ENCODE data around the gene MGAT5B.

The MGAT5B gene

GRCh38 chr17:76927577-76927976 is 59.4 kb downstream of the MGAT5B start:
- no peak for DNase-seq (ENCODE audit: low read depth in 2 of 2)

DNA sequence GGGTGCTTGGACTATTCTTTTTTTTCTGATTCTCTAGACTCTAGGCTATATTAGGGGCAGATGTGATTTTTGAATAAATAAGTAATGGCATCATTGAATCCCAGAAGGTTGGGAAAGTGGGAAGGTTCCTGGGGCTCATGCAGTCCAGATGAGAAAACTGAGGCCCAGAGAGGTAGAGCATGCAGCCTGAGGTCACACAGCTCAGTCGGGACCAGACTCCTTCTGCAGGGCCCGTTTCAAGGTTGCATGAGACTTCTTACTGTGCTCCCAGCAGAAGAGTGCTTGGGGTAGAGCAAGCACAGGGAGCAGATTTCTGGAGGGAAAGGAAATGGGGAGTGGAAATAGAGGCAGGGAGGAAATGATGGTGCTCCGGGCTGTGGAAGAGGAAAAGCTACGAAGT is 59.8 kb downstream of the MGAT5B start:
- no peak for DNase-seq (ENCODE audit: low read depth in 2 of 2)

DNA sequence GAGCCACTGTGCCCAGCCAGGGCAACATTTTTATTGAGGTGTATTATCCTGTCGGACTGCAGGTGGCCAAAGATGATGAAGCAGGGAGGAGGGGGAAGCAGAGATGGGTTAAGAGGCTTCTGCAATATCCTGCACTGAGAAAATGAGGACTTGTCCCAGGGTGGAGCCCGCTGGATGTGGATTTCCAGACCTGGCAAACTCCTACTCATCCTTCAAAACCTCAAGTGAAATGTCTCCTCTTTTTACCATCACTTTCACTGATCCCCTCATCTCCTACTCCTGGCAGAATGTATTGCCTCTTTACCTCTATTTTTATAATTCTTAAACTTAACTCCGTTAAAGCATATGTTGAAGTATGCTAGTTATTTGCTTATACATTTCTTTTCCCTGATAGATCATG is 60.9 kb downstream of the MGAT5B start:
- no peak for DNase-seq (ENCODE audit: low read depth in 2 of 2)

DNA sequence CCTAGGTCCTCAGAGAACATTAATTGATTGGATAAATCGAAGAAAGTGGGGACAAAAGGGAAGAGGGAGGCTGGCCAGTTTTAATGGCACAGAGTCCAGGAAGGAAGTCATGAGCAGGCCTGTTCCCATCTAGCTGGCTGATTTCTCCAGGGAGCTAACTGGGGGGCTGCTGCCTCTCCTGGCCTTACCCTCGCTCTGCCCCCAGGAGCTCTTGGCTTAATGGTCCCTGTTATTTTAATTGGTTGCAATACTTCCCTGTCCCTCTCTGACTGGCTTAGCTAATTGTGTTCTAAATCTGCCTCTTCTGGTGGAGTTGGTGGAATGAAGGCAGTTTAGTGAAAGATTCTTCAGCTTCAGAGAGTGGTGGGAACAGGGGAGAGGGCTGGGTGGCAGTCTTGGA is 61.4 kb downstream of the MGAT5B start:
- DNase-seq (ENCODE audit: low read depth in 2 of 2): no peak

GRCh38 chr17:76930107-76930506 is 61.9 kb downstream of the MGAT5B start:
- DNase-seq (ENCODE audit: low read depth in 2 of 2): no peak

- DNase-seq (ENCODE audit: low read depth in 2 of 2): no peak
These were observed 64.5 kb downstream of the MGAT5B start for GRCh38 chr17:76932402-76933333.

DNA sequence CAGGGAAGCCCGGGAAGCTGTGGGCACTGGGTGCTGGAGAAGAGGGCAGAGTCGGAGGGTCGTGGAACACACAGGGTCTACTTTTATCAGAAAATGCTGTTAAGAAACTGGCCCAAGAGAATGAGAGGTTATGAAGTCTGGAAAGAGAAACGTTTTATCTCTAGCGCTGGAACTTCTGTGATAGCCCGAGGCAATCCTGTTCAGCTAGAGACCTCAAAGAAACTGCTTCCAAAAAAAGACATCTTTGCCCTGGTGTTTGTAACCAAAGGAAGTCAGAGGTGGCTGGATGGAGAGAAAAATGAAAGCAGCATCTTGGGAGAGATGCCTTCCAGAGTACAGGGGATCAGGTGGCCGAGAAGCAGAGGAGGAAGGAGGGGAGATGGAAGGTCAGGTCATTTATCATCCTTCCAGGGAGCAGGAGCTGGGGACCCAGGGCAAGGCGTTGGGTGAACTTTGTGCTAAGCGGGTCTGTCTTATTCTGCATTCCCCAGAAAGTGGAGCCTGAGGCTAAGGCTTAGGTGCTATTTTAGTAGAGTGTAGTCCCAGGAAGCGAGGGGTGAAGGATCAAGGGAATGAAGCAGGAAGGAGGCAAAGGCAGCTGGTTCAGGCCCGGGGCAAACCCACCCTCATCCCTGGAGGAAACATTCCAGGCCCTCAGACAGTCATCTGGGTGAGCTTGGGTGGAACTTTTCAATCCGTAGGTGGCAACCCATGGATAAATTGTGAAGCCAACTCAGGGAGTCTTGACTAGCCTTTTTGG is 66.5 kb downstream of the MGAT5B start:
- no peak for DNase-seq (ENCODE audit: low read depth in 2 of 2)

DNA sequence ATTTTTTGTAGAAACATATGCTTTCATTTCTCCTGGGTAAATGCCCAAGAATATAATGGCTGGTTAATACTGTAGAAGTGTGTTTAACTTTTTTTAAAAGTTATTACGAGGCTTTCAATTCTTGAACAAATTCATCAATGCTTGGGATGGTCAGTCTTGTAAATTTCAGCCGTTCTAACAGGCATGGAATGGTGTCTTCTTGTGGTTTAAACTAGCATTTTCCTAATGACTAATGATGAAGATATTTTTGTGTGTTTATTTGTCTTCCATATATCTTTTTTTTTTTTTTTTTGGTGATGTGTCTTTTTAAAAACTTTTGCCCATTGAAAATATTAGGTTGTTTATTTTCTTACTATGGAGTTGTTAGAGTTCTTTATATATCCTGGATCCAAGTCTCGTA is 67.1 kb downstream of the MGAT5B start:
- DNase-seq (ENCODE audit: low read depth in 2 of 2): no peak

DNA sequence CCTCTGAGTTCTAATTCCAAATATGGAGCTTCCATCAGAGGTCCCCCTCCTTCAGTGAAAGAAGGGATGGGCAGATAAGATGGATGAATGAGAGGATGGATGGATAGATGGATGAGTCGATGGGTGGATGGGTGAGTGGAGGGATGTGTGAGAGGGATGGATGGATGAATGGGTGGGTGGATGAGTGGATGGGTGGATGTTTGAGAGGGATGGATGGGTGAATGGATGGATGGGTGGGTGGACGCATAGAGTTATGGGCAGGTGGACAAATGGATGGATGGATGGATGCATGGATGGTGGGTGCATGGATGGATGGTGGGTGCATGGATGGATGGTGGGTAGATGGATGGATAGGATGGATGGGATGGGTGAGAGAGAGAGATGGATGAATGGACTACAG is 69.0 kb downstream of the MGAT5B start:
- no peak for DNase-seq (ENCODE audit: low read depth in 2 of 2)

- DNase-seq (ENCODE audit: low read depth in 2 of 2): no peak
These were observed 69.8 kb downstream of the MGAT5B start for GRCh38 chr17:76938009-76938408.

DNA sequence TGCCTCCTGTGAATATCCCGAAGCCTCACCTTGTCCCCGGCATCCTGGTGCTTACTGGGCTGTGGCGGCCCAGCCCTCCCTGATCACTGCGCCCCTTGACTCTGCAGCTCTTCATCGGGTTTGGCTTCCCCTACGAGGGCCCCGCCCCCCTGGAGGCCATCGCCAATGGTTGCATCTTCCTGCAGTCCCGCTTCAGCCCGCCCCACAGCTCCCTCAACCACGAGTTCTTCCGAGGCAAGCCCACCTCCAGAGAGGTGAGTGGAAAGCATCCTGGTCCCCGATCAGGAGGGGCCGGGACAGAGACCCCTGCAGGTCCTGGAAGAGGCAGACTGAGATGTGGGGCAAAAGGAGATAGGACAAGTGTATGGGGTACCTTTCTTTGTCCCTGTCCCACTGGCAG is 72.1 kb downstream of the MGAT5B start:
- DNase-seq (ENCODE audit: low read depth in 2 of 2): no peak

- no peak for DNase-seq (ENCODE audit: low read depth in 2 of 2)
These were observed 72.6 kb downstream of the MGAT5B start for GRCh38 chr17:76940738-76941350.

GRCh38 chr17:76943202-76943601 is 75.0 kb downstream of the MGAT5B start:
- no peak for DNase-seq (ENCODE audit: low read depth in 2 of 2)

- DNase-seq (ENCODE audit: low read depth in 2 of 2): no peak
These were observed 75.6 kb downstream of the MGAT5B start for GRCh38 chr17:76943781-76944213.

- DNase-seq (ENCODE audit: low read depth in 2 of 2): no peak
These were observed 76.3 kb downstream of the MGAT5B start for GRCh38 chr17:76944477-76944876.

GRCh38 chr17:76946111-76946771 is 78.0 kb downstream of the MGAT5B start:
- no peak for DNase-seq (ENCODE audit: low read depth in 2 of 2)

GRCh38 chr17:76946772-76947135 is 78.5 kb downstream of the MGAT5B start:
- DNase-seq (ENCODE audit: low read depth in 2 of 2): no peak

- DNase-seq (ENCODE audit: low read depth in 2 of 2): no peak
These were observed 79.1 kb downstream of the MGAT5B start for GRCh38 chr17:76947309-76947708.

DNA sequence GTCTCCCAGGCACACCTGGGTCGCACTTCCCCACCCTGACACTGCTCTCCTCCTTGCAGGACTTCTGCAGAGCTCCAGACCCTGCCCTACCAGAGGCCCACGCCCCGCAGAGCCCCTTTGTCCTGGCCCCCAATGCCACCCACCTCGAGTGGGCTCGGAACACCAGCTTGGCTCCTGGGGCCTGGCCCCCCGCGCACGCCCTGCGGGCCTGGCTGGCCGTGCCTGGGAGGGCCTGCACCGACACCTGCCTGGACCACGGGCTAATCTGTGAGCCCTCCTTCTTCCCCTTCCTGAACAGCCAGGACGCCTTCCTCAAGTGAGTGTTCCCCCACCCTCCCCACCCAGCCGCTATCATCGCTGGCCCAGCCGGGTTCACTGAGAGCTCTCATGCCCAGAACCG is 79.6 kb downstream of the MGAT5B start:
- DNase-seq (ENCODE audit: low read depth in 2 of 2): no peak

- no peak for DNase-seq (ENCODE audit: low read depth in 2 of 2)
These were observed 80.1 kb downstream of the MGAT5B start for GRCh38 chr17:76948301-76948700.

- DNase-seq (ENCODE audit: low read depth in 2 of 2): no peak
These were observed 80.6 kb downstream of the MGAT5B start for GRCh38 chr17:76948726-76949342.
